Umbilical cord (tissue), 2 donors: Measurements from ENCODE around the gene DIRAS1. TPM values are rescaled to one million over a fixed set of nuclear protein-coding genes. Genes with fewer than 3 reads are reported as not detected.
"Not testable (repeated sequence)": the region's sequence is repeated elsewhere in the genome, so short reads cannot be mapped to it uniquely, and the experiment has no call there.

Experiments used
- DNase-seq: peaks from one replicate; pipeline ENCODE4 v3.0.0-alpha.2; 2015; ENCODE audit warnings: low spot score
- total RNA-seq: library from RNA; depleted of rRNA; stranded (reverse); fragments of >200 nt; gene quantifications from one replicate; pipeline ENCODE4 v1.2.3, GENCODE V29; 2014; ENCODE audit warnings: low replicate concordance; ENCODE audit not compliant: insufficient read depth

DIRAS1 gene
- total RNA-seq, 1 donor from 2014 or later = 8.2 TPM

GRCh38 chr19:2711172-2711874 is 9.8 kb downstream of the DIRAS1 start:
- no peak for DNase-seq

- no peak for DNase-seq
Measured at GRCh38 chr19:2706251-2706650, 14.9 kb downstream of the DIRAS1 start.

- DNase-seq = no peak
Measured at GRCh38 chr19:2703691-2704216, 17.4 kb downstream of the DIRAS1 start.

- no peak for DNase-seq
Measured at GRCh38 chr19:2703077-2703437, 18.1 kb downstream of the DIRAS1 start.

GRCh38 chr19:2702170-2703076 is 18.7 kb downstream of the DIRAS1 start, which contains the start of gene GNG7:
GNG7 (minus strand) TSS chr19:2702694; CDS start chr19:2520688, 182,006 bp downstream.
- DNase-seq = peak; percentile 82

GRCh38 chr19:2701361-2702169 is 19.6 kb downstream of the DIRAS1 start:
- DNase-seq = no peak

- no peak for DNase-seq
Measured at GRCh38 chr19:2700660-2701360, 20.4 kb downstream of the DIRAS1 start.

GRCh38 chr19:2699413-2700140 is 21.6 kb downstream of the DIRAS1 start:
- no peak for DNase-seq

GRCh38 chr19:2694196-2694595 is 27.0 kb downstream of the DIRAS1 start:
- DNase-seq = no peak

- no peak for DNase-seq
Measured at GRCh38 chr19:2693492-2694160, 27.5 kb downstream of the DIRAS1 start.

- DNase-seq = no peak
Measured at GRCh38 chr19:2691951-2692350, 29.2 kb downstream of the DIRAS1 start.

GRCh38 chr19:2690856-2691255 is 30.3 kb downstream of the DIRAS1 start:
- no peak for DNase-seq

- DNase-seq = no peak
Measured at GRCh38 chr19:2686360-2686759, 34.8 kb downstream of the DIRAS1 start.

GRCh38 chr19:2685204-2685704 is 35.9 kb downstream of the DIRAS1 start:
- DNase-seq = no peak

- no peak for DNase-seq
Measured at GRCh38 chr19:2683430-2684003, 37.7 kb downstream of the DIRAS1 start.

- DNase-seq = no peak
Measured at GRCh38 chr19:2680808-2681207, 40.4 kb downstream of the DIRAS1 start.

- DNase-seq = no peak
Measured at GRCh38 chr19:2679439-2679838, 41.7 kb downstream of the DIRAS1 start.

- not testable (repeated sequence) for DNase-seq
Measured at GRCh38 chr19:2678948-2679347, 42.2 kb downstream of the DIRAS1 start.

GRCh38 chr19:2678044-2678671 is 43.0 kb downstream of the DIRAS1 start:
- no peak for DNase-seq
